ENCODE data around the gene RAB44. TPM values are rescaled to one million over a fixed set of nuclear protein-coding genes. Genes with fewer than 3 reads are reported as not detected.
"Not testable (repeated sequence)": the region's sequence is repeated elsewhere in the genome, so short reads cannot be mapped to it uniquely, and the experiment has no call there.

Gene RAB44
- total and polyA plus RNA-seq, 2 of the 13 experiments (the other 11 are each of a cell fraction or from before 2014, with no cell fraction given), result not detected

- POLR2A ChIA-PET, result interaction anchor here (1.1 to 6.0 kb wide), 3 partner anchors 9 to 26 kb away, joined by 4 to 33 read pairs (median 6); partner anchors contain the start of gene CDKN1A
- CTCF ChIA-PET (ENCODE audit: low intra/inter-chr PET ratio, low total read pairs), result no interaction called here
Measured at GRCh38 chr6:36651659-36652379, 45.8 kb upstream of the RAB44 start.

GRCh38 chr6:36654469-36654868 lies 43.2 kb upstream of the RAB44 start:
- intact Hi-C loops (cut with micrococcal nuclease; ENCODE audit: unreplicated experiment); BruUV-seq (replicated peaks); H3K4me3 ChIP-seq (replicated peaks in 1 of 3; ENCODE audit: insufficient read depth in 1 of 3, low read depth in 2 of 3, low read length in 3 of 3); in situ Hi-C loops (cut with HindIII; ENCODE audit: extremely low pct_ligation_motif_present, low pct_unique_long_range_greater_than_20kb); H3K27ac ChIP-seq (ENCODE audit: extremely low read length, insufficient read depth, low read length); H3K9me3 ChIP-seq (ENCODE audit: low read length); CTCF ChIA-PET (ENCODE audit: low intra/inter-chr PET ratio, low total read pairs); H3K36me3 ChIP-seq (replicated peaks in 1 of 2; ENCODE audit: control insufficient read depth in 1 of 2, insufficient read depth in 2 of 2, low read length in 2 of 2); FAIRE-seq; H2AFZ ChIP-seq (ENCODE audit: low read length); H3K9ac ChIP-seq (ENCODE audit: insufficient read depth, low read depth, low read length); H4K20me1 ChIP-seq (ENCODE audit: insufficient read depth, low read length); ATAC-seq; H3K4me2 ChIP-seq (ENCODE audit: low read depth, low read length); DNase-seq (ENCODE audit: low spot score); H3K79me2 ChIP-seq (ENCODE audit: insufficient read depth, low read length): not testable (repeated sequence)
- H3K27me3 ChIP-seq (ENCODE audit: control insufficient read depth in 1 of 2, insufficient read depth in 2 of 2, low read length in 2 of 2), result peaks cover 0 to 53% of the 10 kb centered on the region in 2 experiments; a peak in 4 of 5 replicates
- H3K4me1 ChIP-seq (ENCODE audit: insufficient read depth, low read length), result peaks cover 41% of the 10 kb centered on the region
- POLR2A ChIA-PET, result interaction anchor here (0.7 to 6.0 kb wide), 2 partner anchors 23 to 36 kb away, joined by 3 to 33 read pairs; partner anchors contain the start of gene CDKN1A
- 50% methylated on average over 5 of the region's 5 CpGs for WGBS (ENCODE audit: low lambda C conversion rate)

More at GRCh38 chr6:36651659-36652379, 45.8 kb upstream of the RAB44 start:
- no peak for ATAC-seq
- 37% methylated on average over 11 of the region's 11 CpGs for WGBS (ENCODE audit: low lambda C conversion rate)
- peak overlapping the region; percentile 46 for H3K4me2 ChIP-seq (ENCODE audit: low read depth, low read length)
- TF ChIP-seq ATF1 (CRISPR knock-in tag; IDR thresholded peaks at IDR 0.05) (no peak), MBNL3 (CRISPR knock-in tag; conservative IDR thresholded peaks at IDR 0.05) (no peak), ZNF691 (CRISPR knock-in tag; IDR thresholded peaks at IDR 0.05; ENCODE audit: borderline replicate concordance, low read depth) (peak; percentile 96), CREM (IDR thresholded peaks at IDR 0.05) (no peak), CREM (CRISPR knock-in tag; IDR thresholded peaks at IDR 0.05) (no peak), TAF15 (IDR thresholded peaks at IDR 0.05; ENCODE audit: low read depth, low read length, poor library complexity, severe bottlenecking) (no peak), ZMYM4 (CRISPR knock-in tag; IDR thresholded peaks at IDR 0.05) (no peak)
- no peak overlapping the region for H2AFZ ChIP-seq (ENCODE audit: low read length)
- DNase-seq (ENCODE audit: low spot score), result no peak
- FAIRE-seq, result no peak
- H3K27ac ChIP-seq (ENCODE audit: extremely low read length, insufficient read depth, low read length), result no peak overlapping the region
- H3K36me3 ChIP-seq (replicated peaks in 1 of 2; ENCODE audit: control insufficient read depth in 1 of 2, insufficient read depth in 2 of 2, low read length in 2 of 2), result no peaks in the 10 kb centered on the region
- BruUV-seq (replicated peaks), result no TSS peak
- intact Hi-C loops (cut with micrococcal nuclease; ENCODE audit: unreplicated experiment) (no loop called here), in situ Hi-C loops (cut with HindIII; ENCODE audit: extremely low pct_ligation_motif_present, low pct_unique_long_range_greater_than_20kb) (no loop called here)
- H3K4me1 ChIP-seq (ENCODE audit: insufficient read depth, low read length), result peaks cover 43% of the 10 kb centered on the region
- H3K9ac ChIP-seq (ENCODE audit: insufficient read depth, low read depth, low read length), result no peak overlapping the region
- H3K27me3 ChIP-seq (ENCODE audit: control insufficient read depth in 1 of 2, insufficient read depth in 2 of 2, low read length in 2 of 2), result peaks cover 0 to 38% of the 10 kb centered on the region in 2 experiments; a peak in 4 of 5 replicates
- H3K79me2 ChIP-seq (ENCODE audit: insufficient read depth, low read length), result no peaks in the 10 kb centered on the region
- no peaks in the 10 kb centered on the region for H3K9me3 ChIP-seq (ENCODE audit: low read length)
- H4K20me1 ChIP-seq (ENCODE audit: insufficient read depth, low read length), result no peaks in the 10 kb centered on the region
- no peak overlapping the region for H3K4me3 ChIP-seq (replicated peaks in 1 of 3; ENCODE audit: insufficient read depth in 1 of 3, low read depth in 2 of 3, low read length in 3 of 3)
